ENCODE data around the gene CACTIN.
"Not testable (repeated sequence)": the region's sequence is repeated elsewhere in the genome, so short reads cannot be mapped to it uniquely, and the experiment has no call there.

The CACTIN gene

GRCh38 chr19:3669082-3669946 is 42.7 kb upstream of the CACTIN start:
- peaks cover 28% of the 10 kb centered on the region for H3K36me3 ChIP-seq
- peak overlapping the region; percentile 86 for H3K27ac ChIP-seq
- no peaks in the 10 kb centered on the region for H3K27me3 ChIP-seq (ENCODE audit: insufficient read depth, low read depth, severe bottlenecking)
- no peaks in the 10 kb centered on the region for H3K9me3 ChIP-seq (ENCODE audit: severe bottlenecking)
- DNase-seq, result peak; percentile 68
- no peak overlapping the region for H3K4me3 ChIP-seq (ENCODE audit: low read depth, low read length)
- no peak for TF ChIP-seq CTCF (IDR thresholded peaks at IDR 0.05; ENCODE audit: low read depth, low read length)

DNA sequence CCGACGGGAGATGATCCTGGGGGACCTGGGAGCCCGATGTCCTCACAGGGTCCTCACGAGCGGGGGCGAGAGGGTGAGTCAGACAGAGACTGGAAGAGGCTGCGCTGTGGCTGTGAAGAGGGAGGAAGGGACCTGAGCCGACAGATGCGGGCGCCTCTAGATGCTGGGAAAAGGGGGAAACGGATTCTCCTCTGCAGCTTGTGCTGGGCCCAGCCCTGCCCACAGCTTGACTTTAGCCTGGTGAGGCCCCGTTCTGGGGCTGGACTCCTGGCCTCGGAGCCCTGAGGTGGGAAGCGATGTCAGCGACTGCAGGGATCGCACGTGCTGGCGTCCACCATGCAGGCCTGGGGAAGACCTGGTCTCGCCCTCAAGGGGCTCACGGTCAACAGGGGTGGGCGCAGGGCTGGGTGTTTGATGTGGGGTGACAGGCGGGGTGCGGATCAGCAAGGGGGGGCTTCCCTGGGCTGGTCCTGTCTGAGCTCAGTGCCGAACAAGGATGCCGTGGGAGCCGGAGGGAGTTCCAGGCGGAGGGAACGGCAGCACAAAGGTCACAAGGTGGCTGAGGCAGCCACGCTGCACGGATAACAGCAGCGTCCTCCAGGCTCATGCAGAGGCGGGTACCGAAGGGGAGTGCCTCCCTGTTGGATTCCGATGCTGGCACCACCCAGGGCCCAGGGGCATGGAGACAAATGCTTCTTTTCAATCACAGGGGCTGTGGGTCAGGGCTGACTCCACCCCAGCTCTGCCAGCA is 41.9 kb upstream of the CACTIN start:
- no peaks in the 10 kb centered on the region for H3K9me3 ChIP-seq (ENCODE audit: severe bottlenecking)
- peak; percentile 45 for DNase-seq
- no peak for TF ChIP-seq CTCF (IDR thresholded peaks at IDR 0.05; ENCODE audit: low read depth, low read length)
- no peaks in the 10 kb centered on the region for H3K27me3 ChIP-seq (ENCODE audit: insufficient read depth, low read depth, severe bottlenecking)
- H3K36me3 ChIP-seq, result peaks cover 36% of the 10 kb centered on the region
- H3K4me3 ChIP-seq (ENCODE audit: low read depth, low read length), result no peak overlapping the region
- peak overlapping the region; percentile 86 for H3K27ac ChIP-seq

- peak overlapping the region; percentile 86 for H3K27ac ChIP-seq
- no peak for TF ChIP-seq CTCF (IDR thresholded peaks at IDR 0.05; ENCODE audit: low read depth, low read length)
These were observed 41.2 kb upstream of the CACTIN start for GRCh38 chr19:3667766-3668165.

GRCh38 chr19:3667037-3667638 is 40.5 kb upstream of the CACTIN start:
- TF ChIP-seq CTCF (IDR thresholded peaks at IDR 0.05; ENCODE audit: low read depth, low read length), result no peak
- H3K36me3 ChIP-seq, result peaks cover 50% of the 10 kb centered on the region
- no peaks in the 10 kb centered on the region for H3K27me3 ChIP-seq (ENCODE audit: insufficient read depth, low read depth, severe bottlenecking)
- H3K27ac ChIP-seq, result no peak overlapping the region; the same call in 1 of the 2 replicates
- no peak overlapping the region for H3K4me3 ChIP-seq (ENCODE audit: low read depth, low read length)
- no peak for DNase-seq
- H3K9me3 ChIP-seq (ENCODE audit: severe bottlenecking), result no peaks in the 10 kb centered on the region

More at GRCh38 chr19:3667766-3668165, 41.2 kb upstream of the CACTIN start:
- peaks cover 43% of the 10 kb centered on the region for H3K36me3 ChIP-seq
- H3K27me3 ChIP-seq (ENCODE audit: insufficient read depth, low read depth, severe bottlenecking), result no peaks in the 10 kb centered on the region
- H3K9me3 ChIP-seq (ENCODE audit: severe bottlenecking), result no peaks in the 10 kb centered on the region
- no peak overlapping the region for H3K4me3 ChIP-seq (ENCODE audit: low read depth, low read length)
- DNase-seq, result no peak

- H3K4me3 ChIP-seq (ENCODE audit: low read depth, low read length); H3K27ac ChIP-seq; H3K27me3 ChIP-seq (ENCODE audit: insufficient read depth, low read depth, severe bottlenecking); DNase-seq; H3K9me3 ChIP-seq (ENCODE audit: severe bottlenecking): not testable (repeated sequence)
- peaks cover 56% of the 10 kb centered on the region for H3K36me3 ChIP-seq
These were observed 39.9 kb upstream of the CACTIN start for GRCh38 chr19:3666545-3666856.
